Calu3 (cell line): ENCODE data around the gene PDE4B. TPM values are rescaled to one million over a fixed set of nuclear protein-coding genes. Genes with fewer than 3 reads are reported as not detected.

ENCODE experiments used
- BruUV-seq: library from RNA; stranded (reverse); fragments of 400-500 nt; replicated peaks from 2 replicates; lab custom pipeline; 2021; lab: Mats Ljungman, UMichigan
- CTCF ChIA-PET: fragments of 300-600 bp; sonication (Branson Sonifier 250); formaldehyde crosslinking; loops from one replicate; lab custom pipeline; 2022; ENCODE audit warnings: antibody characterized with exemption; lab: Charles Lee
- DNase-seq: peaks from one replicate; pipeline ENCODE4 v3.0.0; 2022
- H3K27ac Mint-ChIP-seq: one replicate; pipeline ENCODE4 v1.8.0; 2022; ENCODE audit warnings: mixed read lengths; ENCODE audit not compliant: unreplicated experiment
- H3K27me3 Mint-ChIP-seq: one replicate; pipeline ENCODE4 v1.8.0; 2022; ENCODE audit warnings: mixed read lengths; ENCODE audit not compliant: unreplicated experiment
- H3K36me3 Mint-ChIP-seq: one replicate; pipeline ENCODE4 v1.8.0; 2022; ENCODE audit warnings: mild to moderate bottlenecking, moderate library complexity, mixed read lengths; ENCODE audit not compliant: insufficient read depth, unreplicated experiment
- H3K4me1 Mint-ChIP-seq: one replicate; pipeline ENCODE4 v1.8.0; 2022; ENCODE audit warnings: mild to moderate bottlenecking, low read depth, mixed read lengths; ENCODE audit not compliant: unreplicated experiment
- H3K4me3 Mint-ChIP-seq: one replicate; pipeline ENCODE4 v1.8.0; 2022; ENCODE audit warnings: mild to moderate bottlenecking, low read depth, moderate library complexity, mixed read lengths; ENCODE audit not compliant: unreplicated experiment
- H3K9me3 Mint-ChIP-seq: one replicate; pipeline ENCODE4 v1.8.0; 2022; ENCODE audit warnings: low read depth, mixed read lengths; ENCODE audit not compliant: unreplicated experiment
- CTCF ChIP-seq: fragments of 200-600 bp; IDR thresholded peaks from one replicate; pipeline ENCODE4 v1.8.0; 2022; ENCODE audit warnings: antibody characterized with exemption; ENCODE audit not compliant: unreplicated experiment
- intact Hi-C: fragments of 100-400 bp; cut with micrococcal nuclease; formaldehyde crosslinking; loops from one replicate; pipeline ENCODE4 v1.10.0; 2022; ENCODE audit not compliant: unreplicated experiment
- total RNA-seq: library from RNA; stranded (reverse); gene quantifications from 2 replicates; pipeline ENCODE4 v1.2.3, GENCODE V29; 2022

The PDE4B gene
- total RNA-seq, 1 experiment from 2014 or later: 2.9 TPM

GRCh38 chr1:65995928-65996327 lies 203.2 kb downstream of the PDE4B start:
- Mint-ChIP-seq H3K4me3 (no peak overlapping the region), H3K36me3 (no peaks in the 10 kb centered on the region), H3K27ac (no peak overlapping the region), H3K4me1 (peaks cover 7% of the 10 kb centered on the region), H3K9me3 (no peaks in the 10 kb centered on the region), H3K27me3 (no peaks in the 10 kb centered on the region)
- CTCF ChIA-PET: no interaction called here
- intact Hi-C loops: no loop called here
- no peak for DNase-seq
- BruUV-seq: no TSS peak
- no peak for TF ChIP-seq CTCF

DNA sequence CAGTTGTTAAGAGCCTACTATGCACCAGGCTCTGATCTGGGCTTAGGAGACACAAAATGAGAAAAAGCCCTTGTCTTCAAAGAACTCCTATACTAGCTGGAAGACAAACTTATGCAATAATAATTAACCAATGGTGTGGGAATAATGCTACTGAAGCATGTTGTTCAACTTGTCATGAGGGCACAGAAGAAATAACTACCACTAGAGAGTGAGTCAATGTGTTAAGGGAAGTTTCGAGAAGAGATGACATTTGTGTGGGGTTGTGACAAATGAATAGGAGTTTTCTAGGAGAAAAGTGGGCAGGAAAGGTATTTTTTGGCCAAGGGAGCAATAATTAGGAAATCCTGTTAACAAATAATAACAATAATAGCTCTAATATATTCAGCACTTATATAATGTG lies 205.0 kb downstream of the PDE4B start:
- BruUV-seq: no TSS peak
- DNase-seq: no peak
- CTCF ChIA-PET: interaction anchor here (1.1 kb wide), 1 partner anchor 245 kb away, joined by 4 read pairs; no protein-coding TSS in a partner anchor
- Mint-ChIP-seq H3K4me1 (peaks cover 7% of the 10 kb centered on the region), H3K27me3 (no peaks in the 10 kb centered on the region), H3K4me3 (no peak overlapping the region), H3K27ac (no peak overlapping the region), H3K36me3 (no peaks in the 10 kb centered on the region), H3K9me3 (no peaks in the 10 kb centered on the region)
- TF ChIP-seq CTCF: no peak
- intact Hi-C loops: no loop called here

DNA sequence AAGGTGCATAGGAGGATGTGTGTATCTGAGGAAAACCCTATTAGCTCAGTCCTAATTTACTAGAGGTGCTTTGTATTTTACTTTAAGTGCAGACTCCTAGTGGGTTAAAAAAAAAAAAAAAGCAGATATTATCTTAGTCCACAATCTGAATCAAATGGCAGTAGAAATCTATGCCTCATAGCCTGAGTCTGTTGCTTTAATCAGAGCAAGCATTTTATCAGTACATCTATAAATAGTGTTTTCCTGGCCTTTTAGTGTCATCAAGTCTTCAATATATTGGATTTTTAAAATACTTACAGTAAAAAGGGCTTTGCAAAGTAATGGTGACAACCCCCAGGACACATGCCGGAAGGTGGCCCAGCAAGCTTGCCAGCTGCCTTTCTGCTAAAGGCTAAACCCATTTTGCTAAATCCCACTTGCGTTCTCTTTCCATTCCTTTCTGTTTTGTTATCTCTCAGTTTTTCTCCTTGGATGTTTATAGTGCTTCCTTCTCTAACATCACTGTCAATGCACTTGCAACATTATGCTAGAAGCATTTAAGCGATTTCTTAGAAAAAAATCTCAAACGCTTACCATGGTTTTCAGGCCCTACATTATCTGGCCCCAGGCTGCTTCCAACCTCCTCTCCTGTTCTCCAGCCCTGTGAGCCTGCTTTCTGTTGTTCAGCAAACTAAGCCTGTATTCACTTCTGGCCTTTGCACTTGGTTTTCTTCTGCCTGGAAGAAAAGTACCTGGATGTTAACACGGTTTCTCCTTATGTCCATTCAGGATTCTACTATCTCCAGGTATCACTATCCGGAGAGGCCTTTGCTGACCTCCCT lies 206.3 kb downstream of the PDE4B start:
- H3K27me3 Mint-ChIP-seq: no peaks in the 10 kb centered on the region
- BruUV-seq: no TSS peak
- no peak overlapping the region for H3K27ac Mint-ChIP-seq
- no peak for DNase-seq
- H3K4me3 Mint-ChIP-seq: no peak overlapping the region
- CTCF ChIA-PET: no interaction called here
- no peaks in the 10 kb centered on the region for H3K9me3 Mint-ChIP-seq
- H3K4me1 Mint-ChIP-seq: peaks cover 7% of the 10 kb centered on the region
- no peak for TF ChIP-seq CTCF
- intact Hi-C loops: no loop called here
- H3K36me3 Mint-ChIP-seq: no peaks in the 10 kb centered on the region

DNA sequence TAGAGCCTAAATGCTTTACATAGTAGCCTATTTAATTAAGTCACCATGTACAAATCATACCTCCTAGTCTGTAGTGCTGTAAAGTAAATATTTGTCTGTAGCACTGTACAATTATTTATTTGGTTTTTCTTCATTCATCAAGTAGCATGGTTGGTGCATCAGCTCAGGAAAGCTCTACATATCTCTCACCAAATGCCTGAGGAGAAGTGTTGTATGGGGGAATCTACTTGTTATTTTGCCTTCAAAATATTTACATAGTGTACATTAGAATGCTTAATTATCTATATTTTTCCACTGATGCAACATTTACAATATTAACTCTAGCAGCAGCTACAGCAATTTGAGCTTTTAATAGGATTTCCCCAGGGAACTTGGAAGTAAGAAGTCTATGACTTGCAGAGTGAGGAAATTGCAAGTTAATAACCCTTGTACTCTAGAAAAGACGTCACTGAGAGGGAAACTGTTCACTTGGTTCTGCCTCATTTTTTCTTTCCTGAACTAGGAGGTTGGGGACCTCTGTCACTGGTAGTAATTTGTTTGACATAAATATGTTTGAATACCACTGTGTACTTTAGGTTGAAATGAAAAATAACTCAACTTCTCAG lies 207.4 kb downstream of the PDE4B start:
- peaks cover 7% of the 10 kb centered on the region for H3K4me1 Mint-ChIP-seq
- H3K27ac Mint-ChIP-seq: no peak overlapping the region
- CTCF ChIA-PET: interaction anchor here (1.2 kb wide), 1 partner anchor 8 kb away, joined by 4 read pairs; no protein-coding TSS in a partner anchor
- no peak for TF ChIP-seq CTCF
- no peak for DNase-seq
- no peaks in the 10 kb centered on the region for H3K27me3 Mint-ChIP-seq
- intact Hi-C loops: no loop called here
- H3K36me3 Mint-ChIP-seq: no peaks in the 10 kb centered on the region
- no TSS peak for BruUV-seq
- no peak overlapping the region for H3K4me3 Mint-ChIP-seq
- H3K9me3 Mint-ChIP-seq: no peaks in the 10 kb centered on the region
